Tongue (tissue), 2 donors: ENCODE results near the gene ASXL3. TPM values are rescaled to one million over a fixed set of nuclear protein-coding genes. Genes with fewer than 3 reads are reported as not detected.

ENCODE experiments used
- DNase-seq: peaks from one replicate; pipeline ENCODE4 v3.0.0-alpha.2; 2015
- total RNA-seq: library from RNA; depleted of rRNA; stranded (reverse); fragments of >200 nt; gene quantifications from one replicate; pipeline ENCODE4 v1.2.3, GENCODE V29; 2014

ASXL3 gene
- total RNA-seq, 1 donor from 2014 or later: 4.3 TPM

GRCh38 chr18:33664241-33664874, 86.3 kb downstream of the ASXL3 start:
- no peak for DNase-seq

DNA sequence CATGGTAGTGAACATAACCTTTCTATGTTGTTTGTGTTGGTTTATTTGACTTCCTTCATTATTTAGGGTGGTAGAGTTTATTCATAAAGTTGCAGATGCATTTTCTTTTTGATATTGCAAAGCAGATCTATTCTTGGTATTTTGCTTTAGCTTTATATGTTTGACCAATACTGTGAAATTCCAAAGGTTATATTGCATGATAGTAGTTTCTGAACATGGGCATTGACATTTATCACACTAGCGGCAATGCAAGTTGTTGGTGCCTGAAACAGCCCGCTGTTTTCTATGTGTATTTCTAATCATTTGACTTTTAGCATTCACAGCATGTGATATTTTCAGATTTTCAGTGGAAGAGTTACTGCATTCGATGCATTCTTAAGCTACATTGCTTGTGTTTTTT, 87.2 kb downstream of the ASXL3 start:
- DNase-seq: no peak

DNA sequence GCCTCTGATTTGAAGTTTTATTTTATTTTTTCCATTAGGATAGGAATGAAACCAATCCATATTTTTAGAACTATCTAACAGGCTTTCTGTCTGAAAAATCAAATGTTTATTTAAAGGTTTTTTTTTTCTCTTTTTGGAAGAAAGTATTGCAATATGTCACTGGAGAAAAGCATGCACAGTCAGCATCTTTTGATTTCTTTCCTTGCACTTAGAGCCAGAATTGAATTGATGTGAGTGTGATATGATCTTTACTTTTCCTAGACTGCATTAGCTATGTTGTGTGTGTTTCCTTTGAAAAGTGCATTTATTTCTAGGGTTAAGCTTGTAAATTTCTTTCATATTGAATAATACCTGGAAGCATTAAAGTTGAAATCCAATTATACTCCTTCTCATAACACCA, 87.6 kb downstream of the ASXL3 start:
- no peak for DNase-seq

DNA sequence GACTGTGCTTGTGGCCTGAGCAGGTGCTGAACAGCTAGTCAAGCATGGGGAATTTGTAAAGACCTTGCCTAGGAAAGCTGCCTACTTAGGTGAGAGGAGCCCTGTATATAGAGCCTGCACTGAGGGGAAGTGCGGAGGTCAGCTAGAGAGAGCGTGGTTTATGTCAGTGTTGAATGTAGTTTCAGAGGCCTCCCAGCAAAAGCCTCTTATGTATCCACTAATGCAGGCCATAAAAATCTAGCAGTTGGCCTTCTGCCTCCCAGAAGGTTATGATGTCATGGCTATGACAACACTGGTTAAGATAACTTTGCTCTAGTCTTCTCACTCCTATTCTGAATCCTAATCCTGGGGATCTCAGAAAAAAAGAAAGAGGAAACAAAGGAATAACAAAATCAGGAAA, 88.9 kb downstream of the ASXL3 start:
- no peak for DNase-seq

DNA sequence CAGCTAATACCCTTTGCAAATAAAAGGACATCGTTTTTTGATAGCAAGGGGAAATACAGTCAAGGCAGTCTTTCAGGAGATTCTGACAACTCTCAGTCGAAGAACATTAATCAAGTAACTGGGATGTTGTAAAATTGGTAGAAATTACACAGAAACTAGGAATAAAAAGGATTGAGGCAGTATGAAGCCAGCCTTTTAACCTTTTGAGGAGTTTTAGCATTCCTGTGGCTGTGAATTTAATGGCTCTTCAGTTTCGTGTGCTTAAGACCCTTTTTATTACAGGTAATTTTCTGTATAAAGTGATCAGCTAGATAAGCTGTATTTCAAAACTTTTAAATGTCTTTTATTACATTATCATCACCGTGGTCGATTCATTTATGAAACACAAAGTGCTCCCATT, 91.6 kb downstream of the ASXL3 start:
- DNase-seq: no peak

- DNase-seq: no peak
Observed at GRCh38 chr18:33670029-33670428, 92.0 kb downstream of the ASXL3 start.

GRCh38 chr18:33673689-33674088, 95.7 kb downstream of the ASXL3 start:
- DNase-seq: no peak

- DNase-seq: no peak
Observed at GRCh38 chr18:33676593-33676992, 98.6 kb downstream of the ASXL3 start.

DNA sequence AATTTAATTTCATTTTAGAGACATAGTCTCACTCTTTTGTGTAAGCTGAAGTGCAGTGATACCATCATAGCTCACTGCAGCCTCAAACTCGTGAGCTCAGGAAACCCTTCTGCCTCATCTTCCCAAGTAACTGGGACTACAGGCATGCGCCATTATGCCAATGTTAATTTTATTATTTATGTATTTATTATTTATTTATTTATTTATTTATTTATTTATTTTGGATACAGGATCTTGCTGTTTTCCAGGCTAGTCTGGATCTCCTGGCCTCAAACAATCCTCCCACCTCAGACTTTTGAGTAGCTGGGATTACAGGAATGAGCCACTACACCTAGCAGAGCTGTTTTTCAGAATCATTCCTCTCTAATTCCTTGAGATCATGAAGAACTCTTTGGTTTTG, 99.9 kb downstream of the ASXL3 start:
- DNase-seq: no peak

DNA sequence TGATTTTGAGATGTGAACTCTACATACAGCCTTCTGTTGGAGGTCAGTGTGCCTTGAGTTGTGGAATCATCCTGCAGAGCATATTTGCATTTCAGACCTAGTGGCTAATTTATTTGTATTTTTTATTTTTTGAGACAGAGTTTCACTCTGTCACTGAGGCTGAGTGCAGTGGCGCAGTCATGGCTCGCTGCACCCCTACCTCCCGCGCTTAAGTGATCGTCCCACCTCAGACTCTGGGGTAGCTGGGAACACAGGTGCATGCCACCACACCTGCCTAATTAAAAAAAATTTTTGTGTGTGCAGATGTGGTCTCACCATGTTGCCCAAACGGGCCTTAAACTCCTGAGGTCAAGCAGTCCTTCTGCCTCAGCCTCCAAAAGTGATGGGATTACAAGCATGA, 104.4 kb downstream of the ASXL3 start:
- no peak for DNase-seq

- DNase-seq: no peak
Observed at GRCh38 chr18:33694593-33694992, 116.6 kb downstream of the ASXL3 start.

GRCh38 chr18:33696332-33697162, 118.5 kb downstream of the ASXL3 start:
- DNase-seq: no peak

DNA sequence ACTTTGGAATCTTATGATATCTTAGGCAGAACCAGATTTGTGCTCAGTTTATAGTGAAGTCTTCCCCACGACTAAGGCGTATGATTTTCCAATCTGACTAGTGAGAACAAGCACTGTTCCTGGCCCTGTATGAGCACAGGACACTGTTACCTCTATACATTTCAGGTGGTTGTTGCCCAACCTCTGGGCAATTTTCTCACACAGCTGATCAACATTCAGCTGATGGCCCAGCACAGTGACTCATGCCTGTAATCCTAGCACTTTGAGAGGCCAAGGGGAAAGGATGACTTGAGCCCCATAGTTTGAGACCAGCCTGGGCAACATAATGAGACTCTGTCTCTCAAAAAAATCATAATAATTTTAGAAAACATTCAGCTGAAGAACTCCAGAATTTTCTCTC, 119.5 kb downstream of the ASXL3 start:
- no peak for DNase-seq

GRCh38 chr18:33699372-33699771, 121.4 kb downstream of the ASXL3 start:
- DNase-seq: no peak

- DNase-seq: no peak
Observed at GRCh38 chr18:33700513-33700976, 122.5 kb downstream of the ASXL3 start.

GRCh38 chr18:33702625-33703024, 124.6 kb downstream of the ASXL3 start:
- DNase-seq: no peak

- no peak for DNase-seq
Observed at GRCh38 chr18:33706391-33706790, 128.4 kb downstream of the ASXL3 start.

DNA sequence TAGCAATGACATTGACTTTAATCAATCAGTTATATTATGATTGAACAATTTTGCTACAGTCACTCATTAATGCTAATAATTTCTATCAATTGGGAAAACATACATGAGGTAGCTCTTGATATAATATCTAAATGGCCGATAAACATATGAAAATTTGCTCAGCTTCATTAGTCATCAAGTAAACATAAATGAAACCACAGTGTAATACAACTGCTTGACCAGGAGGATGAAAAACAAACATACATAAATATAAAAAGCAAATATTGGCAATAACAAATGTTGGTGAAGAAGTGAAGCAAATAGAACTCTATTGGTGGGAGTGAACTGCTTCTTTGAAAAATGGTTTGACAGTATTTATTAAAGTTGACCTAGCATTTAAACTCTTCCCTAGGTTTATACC, 130.9 kb downstream of the ASXL3 start:
- DNase-seq: no peak

DNA sequence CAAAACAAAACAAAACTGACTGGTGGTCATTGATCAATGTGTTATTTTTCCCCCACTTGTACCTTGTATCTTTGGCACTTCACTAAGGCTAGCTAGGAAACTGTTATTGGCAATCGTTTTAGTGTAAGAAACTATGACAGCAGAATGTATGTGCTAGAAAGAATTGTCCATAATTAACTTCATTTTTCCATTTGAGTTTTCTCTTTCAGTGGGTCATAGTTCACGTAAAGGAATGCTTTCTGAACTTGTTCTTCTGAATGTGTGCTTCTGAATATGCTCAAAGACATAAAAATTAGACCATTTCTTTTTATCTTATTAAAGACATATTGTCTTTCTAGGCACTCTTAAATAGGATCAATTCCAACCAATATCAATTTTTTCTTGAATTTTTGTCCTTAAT, 132.2 kb downstream of the ASXL3 start:
- no peak for DNase-seq

DNA sequence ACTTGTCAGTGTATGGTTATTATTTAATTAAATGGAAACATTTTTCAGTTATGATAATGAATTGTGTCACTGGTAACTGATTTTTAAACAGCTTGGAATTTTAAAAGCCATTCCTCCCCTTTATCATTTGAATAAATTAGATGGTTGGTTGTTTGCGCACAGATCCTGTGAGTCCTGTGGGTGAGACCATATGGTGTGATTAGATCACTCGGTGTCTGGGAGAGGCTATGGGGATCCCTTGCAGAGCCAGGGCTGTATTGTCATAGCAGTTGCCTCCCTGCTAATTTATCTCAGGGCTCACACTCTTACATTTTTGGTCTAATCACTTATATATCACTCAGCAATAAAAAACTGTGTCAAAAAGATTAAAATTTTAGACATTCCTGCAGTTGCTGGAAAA, 133.5 kb downstream of the ASXL3 start:
- no peak for DNase-seq

GRCh38 chr18:33712719-33713118, 134.7 kb downstream of the ASXL3 start:
- DNase-seq: no peak

DNA sequence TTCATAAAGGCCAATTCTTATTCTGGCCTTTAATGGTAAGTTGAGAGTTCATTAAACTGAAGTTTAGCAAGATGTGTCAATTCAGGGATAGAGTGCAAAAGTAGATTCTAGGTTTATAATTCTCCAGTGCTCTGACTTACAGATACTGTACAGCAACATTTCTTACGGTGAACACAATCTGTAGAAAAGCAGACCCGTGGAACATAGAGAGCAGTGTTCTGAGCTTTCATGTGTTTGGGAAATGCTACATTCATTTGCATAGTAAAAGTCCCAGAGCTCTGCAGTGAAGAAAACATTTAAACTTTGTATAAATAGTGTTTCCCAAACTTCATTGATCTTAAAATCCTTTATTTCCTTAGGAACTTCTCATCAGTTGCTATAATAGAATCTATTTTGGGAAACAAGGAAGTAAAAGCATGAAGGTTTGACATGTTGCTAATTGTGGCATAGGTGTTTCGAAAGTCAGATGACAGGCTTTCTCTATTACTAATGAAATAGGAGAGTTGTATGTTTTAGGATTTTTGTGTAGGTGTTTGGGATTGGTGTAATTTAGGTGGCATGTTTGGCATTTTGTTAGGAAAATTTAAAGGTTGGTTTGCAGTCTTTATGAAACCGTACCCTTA, 138.2 kb downstream of the ASXL3 start:
- DNase-seq: no peak

GRCh38 chr18:33717339-33717738, 139.3 kb downstream of the ASXL3 start:
- DNase-seq: no peak

DNA sequence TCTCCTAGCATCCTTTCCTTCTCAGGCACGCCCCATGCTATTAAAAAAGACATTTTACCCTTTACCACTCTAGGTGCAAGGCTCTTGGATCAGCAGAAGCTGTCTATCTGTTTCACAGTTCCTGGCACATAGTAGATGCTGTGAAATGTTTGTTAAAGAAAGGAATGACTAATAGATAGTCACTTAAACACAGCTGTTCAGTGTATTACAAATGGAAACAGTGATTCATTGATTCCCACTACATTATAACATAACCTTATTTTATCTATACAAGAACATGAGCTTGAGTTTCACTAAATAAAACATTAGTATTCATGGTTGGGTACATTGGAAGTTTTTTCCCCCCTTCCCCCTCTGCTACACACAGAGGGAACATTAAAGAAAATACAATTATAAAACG, 142.1 kb downstream of the ASXL3 start:
- no peak for DNase-seq
